K562 (cell line): ENCODE measurements around the gene TMEM63C.

Source experiments
- EZH2 ChIP-seq: IDR thresholded peaks from 2 replicates; pipeline ENCODE4 v1.6.1; 2012; ENCODE audit warnings: low read depth, mild to moderate bottlenecking, inconsistent platforms, low read length, borderline replicate concordance
- JUN ChIP-seq, 2 experiments: sonication (generic) in 1 of 2; formaldehyde crosslinking in 1 of 2; IDR thresholded peaks; 2 replicates each; pipeline versions ENCODE4 v1.6.1 to v1.8.0; 2012 to 2022; ENCODE audit warnings: borderline replicate concordance in 2 of 2, mild to moderate bottlenecking in 2 of 2, improper control_type of control experiment in 1 of 2, low read depth in 1 of 2, low read length in 1 of 2, missing genetic modification reagents in 1 of 2

DNA sequence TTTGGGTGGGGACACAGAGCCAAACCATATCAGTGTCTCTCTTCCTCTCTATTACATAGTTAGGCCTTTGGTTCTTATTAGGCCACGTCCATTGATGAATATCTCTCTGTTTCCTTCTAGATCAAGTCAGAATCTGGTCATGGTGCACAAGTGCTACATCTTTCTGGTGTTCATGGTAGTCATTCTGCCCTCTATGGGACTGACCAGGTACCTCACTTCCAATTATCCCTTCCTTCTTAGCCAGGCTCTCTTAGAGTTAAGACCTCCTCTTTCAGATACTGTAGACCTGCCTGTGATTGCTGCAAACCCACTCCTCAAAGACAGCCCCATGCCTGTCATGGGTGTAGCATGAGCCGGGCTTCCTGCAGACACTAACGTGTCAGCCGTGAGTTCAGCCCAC is 64.2 kb downstream of the TMEM63C start:
- TF ChIP-seq EZH2 (no peak), JUN (IDR thresholded peaks at IDR 0.05; ENCODE audit: borderline replicate concordance, low read depth, low read length) (no peak), JUN (CRISPR knock-in tag; IDR thresholded peaks at IDR 0.05; ENCODE audit: borderline replicate concordance) (no peak)
